Liver (tissue), 9 donors: ENCODE data around the gene OSBPL10. TPM values are rescaled to one million over a fixed set of nuclear protein-coding genes. Genes with fewer than 3 reads are reported as not detected.

Source experiments
- DNase-seq: peaks from one replicate; pipeline ENCODE4 v3.0.0-alpha.2; 2017; ENCODE audit warnings: low spot score
- H3K27ac ChIP-seq, 2 donors: one replicate each; pipeline ENCODE4 v1.7.0; 2013; ENCODE audit warnings: inconsistent platforms in 2 of 2, low read length in 2 of 2, control low read depth in 1 of 2, low read depth in 1 of 2, mild to moderate bottlenecking in 1 of 2
- H3K27me3 ChIP-seq, 4 donors: one replicate each; pipeline versions ENCODE4 v1.6.1 to v1.7.0; 2013; ENCODE audit warnings: low read length in 3 of 4, inconsistent platforms in 1 of 4, mild to moderate bottlenecking in 1 of 4, moderate library complexity in 1 of 4; ENCODE audit not compliant: control insufficient read depth in 4 of 4, insufficient read depth in 4 of 4
- H3K36me3 ChIP-seq, 4 donors: one replicate each; pipeline versions ENCODE4 v1.6.1 to v1.7.0; 2013; ENCODE audit warnings: low read length in 3 of 4, mild to moderate bottlenecking in 3 of 4, low read depth in 1 of 4, moderate library complexity in 1 of 4; ENCODE audit not compliant: control insufficient read depth in 4 of 4, insufficient read depth in 3 of 4
- H3K4me1 ChIP-seq, 4 donors: one replicate each; pipeline versions ENCODE4 v1.6.1 to v1.7.0; 2013; ENCODE audit warnings: low read length in 3 of 4, mild to moderate bottlenecking in 3 of 4, moderate library complexity in 1 of 4; ENCODE audit not compliant: control insufficient read depth in 4 of 4, insufficient read depth in 4 of 4
- H3K4me3 ChIP-seq, 3 donors: one replicate each; pipeline versions ENCODE4 v1.6.1 to v1.7.0; 2013; ENCODE audit warnings: low read length in 3 of 3, control low read depth in 1 of 3, low read depth in 1 of 3, mild to moderate bottlenecking in 1 of 3
- H3K9ac ChIP-seq, 2 donors: one replicate each; pipeline ENCODE4 v1.7.0; 2013; ENCODE audit warnings: low read length in 2 of 2, mild to moderate bottlenecking in 2 of 2, moderate library complexity in 2 of 2, control low read depth in 1 of 2, low read depth in 1 of 2
- H3K9me3 ChIP-seq, 4 donors: one replicate each; pipeline versions ENCODE4 v1.6.1 to v1.7.0; 2013; ENCODE audit warnings: low read length in 3 of 4; ENCODE audit not compliant: control insufficient read depth in 4 of 4
- CTCF ChIP-seq: fragments of 150-350 bp; IDR thresholded peaks from 2 replicates; pipeline ENCODE4 v1.5.1; 2017; ENCODE audit warnings: improper control_type of control experiment, low read depth, low read length; ENCODE audit not compliant: missing input control
- EGR1 ChIP-seq, 2 donors: IDR thresholded peaks; 2 replicates each; pipeline ENCODE4 v1.6.1; 2016 to 2018; ENCODE audit warnings: antibody characterized with exemption in 2 of 2, low read depth in 2 of 2
- FOXA1 ChIP-seq: IDR thresholded peaks from 2 replicates; pipeline ENCODE4 v1.6.1; 2016; ENCODE audit warnings: antibody characterized with exemption
- FOXA2 ChIP-seq: IDR thresholded peaks from 2 replicates; pipeline ENCODE4 v1.6.1; 2016; ENCODE audit warnings: antibody characterized with exemption
- GABPA ChIP-seq, 2 donors: IDR thresholded peaks in 1 of 2; conservative IDR thresholded peaks in 1 of 2; 2 replicates each; pipeline ENCODE4 v1.6.1; 2016; ENCODE audit warnings: antibody characterized with exemption in 2 of 2, mild to moderate bottlenecking in 1 of 2, moderate library complexity in 1 of 2
- HNF4A ChIP-seq, 2 donors: conservative IDR thresholded peaks; 2 replicates each; pipeline ENCODE4 v1.6.1; 2016; ENCODE audit warnings: antibody characterized with exemption in 2 of 2, mild to moderate bottlenecking in 2 of 2
- HNF4G ChIP-seq: IDR thresholded peaks from 2 replicates; pipeline ENCODE4 v1.6.1; 2016; ENCODE audit warnings: antibody characterized with exemption
- JUND ChIP-seq, 2 donors: IDR thresholded peaks; 2 replicates each; pipeline ENCODE4 v1.6.1; 2016; ENCODE audit warnings: antibody characterized with exemption in 2 of 2
- MAX ChIP-seq: IDR thresholded peaks from 2 replicates; pipeline ENCODE4 v1.6.1; 2016; ENCODE audit warnings: antibody characterized with exemption
- NR2F2 ChIP-seq: IDR thresholded peaks from 2 replicates; pipeline ENCODE4 v1.6.1; 2016; ENCODE audit warnings: antibody characterized with exemption
- RAD21 ChIP-seq, 2 donors: IDR thresholded peaks; 2 replicates each; pipeline ENCODE4 v1.6.1; 2016; ENCODE audit warnings: antibody characterized with exemption in 2 of 2, mild to moderate bottlenecking in 2 of 2
- REST ChIP-seq: IDR thresholded peaks from 2 replicates; pipeline ENCODE4 v1.6.1; 2016; ENCODE audit warnings: antibody characterized with exemption, mild to moderate bottlenecking
- RXRA ChIP-seq, 2 donors: IDR thresholded peaks; 2 replicates each; pipeline ENCODE4 v1.6.1; 2017 to 2018; ENCODE audit warnings: antibody characterized with exemption in 2 of 2, mild to moderate bottlenecking in 1 of 2
- SP1 ChIP-seq: IDR thresholded peaks from 2 replicates; pipeline ENCODE4 v1.6.1; 2018; ENCODE audit warnings: antibody characterized with exemption, mild to moderate bottlenecking
- TAF1 ChIP-seq: conservative IDR thresholded peaks from 2 replicates; pipeline ENCODE4 v1.6.1; 2016; ENCODE audit warnings: antibody characterized with exemption, mild to moderate bottlenecking
- YY1 ChIP-seq: IDR thresholded peaks from 2 replicates; pipeline ENCODE4 v1.6.1; 2016; ENCODE audit warnings: antibody characterized with exemption, mild to moderate bottlenecking
- ZBTB33 ChIP-seq: IDR thresholded peaks from 2 replicates; pipeline ENCODE4 v1.6.1; 2016; ENCODE audit warnings: antibody characterized with exemption
- WGBS: extraction: QIAGEN DNeasy Blood & Tissue Kit; methylation state at CpG from one replicate; pipeline ENCODE4 v1.1.7; 2013; 5-methylcytosine and 5-hydroxymethylcytosine counted together
- polyA plus RNA-seq, 2 donors: library from polyadenylated mRNA; stranded (reverse) in 1 of 2; unstranded in 1 of 2; fragments of 200-250 nt in 1 of 2; fragments of >200 nt in 1 of 2; fragmentation: Nextera tagmentation in 1 of 2; extraction: Ambion mirVana in 1 of 2; gene quantifications; one replicate each; pipeline versions ENCODE4 v1.2.1 to v1.2.3, GENCODE V29; 2013 to 2015
- total RNA-seq, 2 donors: library from RNA; depleted of rRNA; stranded (reverse); fragments of >200 nt; gene quantifications; one replicate each; pipeline ENCODE4 v1.2.3, GENCODE V29; 2014
- TF ChIP-seq, protein P1 (sequence below): IDR thresholded peaks from 2 replicates; pipeline ENCODE4 v1.6.1; 2016; ENCODE audit warnings: antibody characterized with exemption
- donor health status: healthy.
- donor health status: healthy.
- donor health status: healthy.
- donor health status: healthy.
- donor health status: healthy.

OSBPL10 gene
- total and polyA plus RNA-seq, 4 donors: 0.75 to 4.0 (median 1.7) TPM

- Histone ChIP-seq H3K27ac (no peak overlapping the region), H3K27me3 (no peaks in the 10 kb centered on the region), H3K4me3 (no peak overlapping the region), H3K36me3 (no peaks in the 10 kb centered on the region), H3K4me1 (no peaks in the 10 kb centered on the region), H3K9me3 (no peaks in the 10 kb centered on the region), H3K9ac (no peak overlapping the region)
- no peak for DNase-seq
- TF ChIP-seq HNF4G (no peak), NR2F2 (no peak), ZBTB33 (no peak), RXRA (IDR thresholded peaks at IDR 0.05) (no peak), SP1 (no peak), MAX (no peak), RAD21 (IDR thresholded peaks at IDR 0.05) (no peak), GABPA (IDR thresholded peaks at IDR 0.05 in 1 of 2, conservative IDR thresholded peaks at IDR 0.05 in 1 of 2) (no peak), TAF1 (no peak), HNF4A (conservative IDR thresholded peaks at IDR 0.05) (no peak), FOXA1 (no peak), REST (no peak), YY1 (no peak)
- TF ChIP-seq, protein P1, sequence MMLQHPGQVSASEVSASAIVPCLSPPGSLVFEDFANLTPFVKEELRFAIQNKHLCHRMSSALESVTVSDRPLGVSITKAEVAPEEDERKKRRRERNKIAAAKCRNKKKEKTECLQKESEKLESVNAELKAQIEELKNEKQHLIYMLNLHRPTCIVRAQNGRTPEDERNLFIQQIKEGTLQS: no peak
- WGBS: 94% methylated on average over 4 of the region's 4 CpGs
These were observed 51.1 kb downstream of the OSBPL10 start for GRCh38 chr3:31929826-31930502.

GRCh38 chr3:31927811-31928210 is 53.3 kb downstream of the OSBPL10 start:
- Histone ChIP-seq H3K27ac (no peak overlapping the region), H3K27me3 (no peaks in the 10 kb centered on the region), H3K9me3 (no peaks in the 10 kb centered on the region), H3K36me3 (no peaks in the 10 kb centered on the region), H3K9ac (no peak overlapping the region), H3K4me3 (no peak overlapping the region), H3K4me1 (no peaks in the 10 kb centered on the region)
- TF ChIP-seq JUND (IDR thresholded peaks at IDR 0.05): no peak
- no peak for TF ChIP-seq NR2F2
- TF ChIP-seq TAF1: no peak
- TF ChIP-seq HNF4G: no peak
- TF ChIP-seq EGR1 (IDR thresholded peaks at IDR 0.05; ENCODE audit: low read depth in 2 of 2): no peak
- TF ChIP-seq, protein P1: no peak
- TF ChIP-seq MAX: no peak
- no peak for TF ChIP-seq ZBTB33
- TF ChIP-seq RXRA (IDR thresholded peaks at IDR 0.05): no peak
- no peak for TF ChIP-seq FOXA2
- TF ChIP-seq CTCF: no peak
- DNase-seq: no peak
- WGBS: 70% methylated on average over 6 of the region's 6 CpGs
